SK-N-SH (cell line): Measurements from ENCODE around the gene UMODL1. TPM values are rescaled to one million over a fixed set of nuclear protein-coding genes. Genes with fewer than 3 reads are reported as not detected.

Source experiments
- CTCF ChIA-PET: fragments of 300-600, 350-600 bp; formaldehyde crosslinking; extraction: SDS; loops from one replicate; lab custom pipeline; 2021; lab: Yijun Ruan, JAX
- POLR2A ChIA-PET: fragments of 350-600 bp; sonication (Branson Sonifier 250); formaldehyde crosslinking; extraction: SDS; loops from one replicate; lab custom pipeline; 2020; ENCODE audit warnings: antibody characterized with exemption, inconsistent platforms; lab: Yijun Ruan, JAX
- DNase-seq: peaks from one replicate; pipeline ENCODE4 v3.0.0; 2012
- H2AFZ ChIP-seq: fragments of 200-600 bp; sonication (generic); 2 replicates; pipeline ENCODE4 v1.8.1; 2016; ENCODE audit warnings: antibody characterized with exemption, mild to moderate bottlenecking, low read depth
- H3F3A ChIP-seq: fragments of 200-600 bp; sonication (generic); replicated peaks from 2 replicates; pipeline ENCODE3; 2016; ENCODE audit warnings: antibody characterized with exemption, mild to moderate bottlenecking; ENCODE audit not compliant: insufficient read depth
- H3K27ac ChIP-seq, 2 experiments: fragments of 200-500 bp in 1 of 2; fragments of 200-600 bp in 1 of 2; sonication (Bioruptor generic) in 1 of 2; sonication (generic), shearing (Covaris generic) in 1 of 2; 2 replicates each; pipeline versions ENCODE4 v1.5.1 to v1.6.1; 2014 to 2016; ENCODE audit warnings: low read depth in 2 of 2, inconsistent platforms in 1 of 2, low read length in 1 of 2, mild to moderate bottlenecking in 1 of 2, mixed read lengths in 1 of 2
- H3K27me3 ChIP-seq: fragments of 200-600 bp; sonication (generic), shearing (Covaris generic); 2 replicates; pipeline ENCODE4 v1.6.1; 2016; ENCODE audit warnings: mixed run types; ENCODE audit not compliant: insufficient read depth
- H3K36me3 ChIP-seq, 2 experiments: fragments of 200-500 bp in 1 of 2; fragments of 200-600 bp in 1 of 2; sonication (Bioruptor generic) in 1 of 2; sonication (generic) in 1 of 2; replicated peaks in 1 of 2; 2 replicates each; pipeline versions ENCODE3 to v1.5.1; 2014 to 2016; ENCODE audit warnings: low read length in 1 of 2, mild to moderate bottlenecking in 1 of 2; ENCODE audit not compliant: insufficient read depth in 2 of 2, control insufficient read depth in 1 of 2
- H3K4me1 ChIP-seq, 2 experiments: fragments of 200-500 bp in 1 of 2; fragments of 200-600 bp in 1 of 2; sonication (Bioruptor generic) in 1 of 2; sonication (generic), shearing (Covaris generic) in 1 of 2; 2 replicates each; pipeline versions ENCODE4 v1.5.1 to v1.6.1; 2014 to 2016; ENCODE audit warnings: low read depth in 1 of 2, low read length in 1 of 2, mixed run types in 1 of 2; ENCODE audit not compliant: insufficient read depth in 2 of 2, control insufficient read depth in 1 of 2
- H3K4me2 ChIP-seq: fragments of 200-600 bp; sonication (generic), shearing (Covaris generic); 2 replicates; pipeline ENCODE4 v1.6.1; 2017; ENCODE audit warnings: mixed run types
- H3K4me3 ChIP-seq, 2 experiments: fragments of 200-500 bp in 1 of 2; fragments of 200-600 bp in 1 of 2; sonication (Bioruptor generic) in 1 of 2; sonication (generic), shearing (Covaris generic) in 1 of 2; 2 replicates each; pipeline versions ENCODE4 v1.5.1 to v1.8.1; 2014 to 2016; ENCODE audit warnings: low read depth in 2 of 2, inconsistent platforms in 1 of 2, low read length in 1 of 2, mild to moderate bottlenecking in 1 of 2, mixed read lengths in 1 of 2, moderate library complexity in 1 of 2
- H3K79me2 ChIP-seq: fragments of 200-600 bp; sonication (generic); 2 replicates; pipeline ENCODE4 v1.8.1; 2017; ENCODE audit warnings: mild to moderate bottlenecking; ENCODE audit not compliant: insufficient read depth
- H3K9ac ChIP-seq: fragments of 200-600 bp; sonication (generic); 2 replicates; pipeline ENCODE4 v1.6.1; 2017; ENCODE audit warnings: mixed run types
- H3K9me2 ChIP-seq: fragments of 200-600 bp; sonication (generic); 2 replicates; pipeline ENCODE4 v1.6.1; 2017; ENCODE audit warnings: mixed run types
- H3K9me3 ChIP-seq: fragments of 200-600 bp; sonication (generic); 2 replicates; pipeline ENCODE4 v1.6.1; 2017; ENCODE audit warnings: mixed run types, mild to moderate bottlenecking, moderate library complexity
- H4K20me1 ChIP-seq: fragments of 200-600 bp; sonication (generic); 2 replicates; pipeline ENCODE4 v1.6.1; 2017; ENCODE audit warnings: mild to moderate bottlenecking, mixed run types; ENCODE audit not compliant: insufficient read depth
- ELF1 ChIP-seq: IDR thresholded peaks from 2 replicates; pipeline ENCODE4 v1.4.0; 2012
- EP300 ChIP-seq, 2 experiments: IDR thresholded peaks; 2 replicates each; pipeline versions ENCODE4 v1.4.0 to v1.6.1; 2012; ENCODE audit warnings: borderline replicate concordance in 1 of 2, low read depth in 1 of 2, low read length in 1 of 2
- FOXM1 ChIP-seq: IDR thresholded peaks from 2 replicates; pipeline ENCODE4 v1.4.0; 2012; ENCODE audit warnings: low read depth, mild to moderate bottlenecking
- MAX ChIP-seq: IDR thresholded peaks from 2 replicates; pipeline ENCODE4 v1.4.0; 2012; ENCODE audit warnings: low read depth
- MEF2A ChIP-seq: IDR thresholded peaks from 2 replicates; pipeline ENCODE4 v1.4.0; 2012; ENCODE audit warnings: low read depth, borderline replicate concordance
- NRF1 ChIP-seq: IDR thresholded peaks from 2 replicates; pipeline ENCODE4 v1.6.1; 2012; ENCODE audit warnings: low read depth, mild to moderate bottlenecking, low read length
- RAD21 ChIP-seq: IDR thresholded peaks from 2 replicates; pipeline ENCODE4 v1.6.1; 2012; ENCODE audit warnings: mild to moderate bottlenecking, low read length
- TAF1 ChIP-seq: IDR thresholded peaks from 2 replicates; pipeline ENCODE4 v1.6.1; 2012; ENCODE audit warnings: low read depth, mild to moderate bottlenecking, low read length, moderate library complexity, borderline replicate concordance
- USF2 ChIP-seq: fragments of 150-350 bp; IDR thresholded peaks from 2 replicates; pipeline ENCODE4 v1.6.1; 2017; ENCODE audit warnings: antibody characterized with exemption, low read length, low read depth, borderline replicate concordance
- WGBS: methylation state at CpG from one replicate; pipeline ENCODE4 v1.1.6; 2017; ENCODE audit warnings: low lambda C conversion rate; 5-methylcytosine and 5-hydroxymethylcytosine counted together
- polyA plus RNA-seq, 3 experiments: library from polyadenylated mRNA; depleted of rRNA; stranded (reverse); fragments of >200 nt; gene quantifications; 2 replicates each; pipeline ENCODE4 v1.2.3, GENCODE V29; 2012
- TF ChIP-seq, protein P1 (sequence below): fragments of 200-600 bp; sonication (generic); IDR thresholded peaks from 2 replicates; pipeline ENCODE4 v1.6.1; 2017; ENCODE audit warnings: antibody characterized with exemption, mild to moderate bottlenecking, moderate library complexity
- TF ChIP-seq, protein P2 (sequence below): IDR thresholded peaks from 2 replicates; pipeline ENCODE4 v1.6.1; 2012; ENCODE audit warnings: mild to moderate bottlenecking, low read depth, low read length, moderate library complexity

UMODL1 gene
- polyA plus RNA-seq, 1 of the 3 experiments (the other 2 are of a cell fraction), result not detected

GRCh38 chr21:42121794-42122193 lies 50.7 kb downstream of the UMODL1 start:
- Histone ChIP-seq H3K27ac (no peak overlapping the region), H2AFZ (no peak overlapping the region), H3K36me3 (no peaks in the 10 kb centered on the region), H3K4me3 (no peak overlapping the region), H3K27me3 (peaks cover 19% of the 10 kb centered on the region), H3K9ac (no peak overlapping the region), H3K79me2 (no peaks in the 10 kb centered on the region), H4K20me1 (no peaks in the 10 kb centered on the region)
- ChIA-PET CTCF (interaction anchor here (0.8 to 1.7 kb wide), 3 partner anchors 10 to 306 kb away, joined by 4 to 5 read pairs (median 5); no protein-coding TSS in a partner anchor), POLR2A (no interaction called here)
- TF ChIP-seq, protein P1, sequence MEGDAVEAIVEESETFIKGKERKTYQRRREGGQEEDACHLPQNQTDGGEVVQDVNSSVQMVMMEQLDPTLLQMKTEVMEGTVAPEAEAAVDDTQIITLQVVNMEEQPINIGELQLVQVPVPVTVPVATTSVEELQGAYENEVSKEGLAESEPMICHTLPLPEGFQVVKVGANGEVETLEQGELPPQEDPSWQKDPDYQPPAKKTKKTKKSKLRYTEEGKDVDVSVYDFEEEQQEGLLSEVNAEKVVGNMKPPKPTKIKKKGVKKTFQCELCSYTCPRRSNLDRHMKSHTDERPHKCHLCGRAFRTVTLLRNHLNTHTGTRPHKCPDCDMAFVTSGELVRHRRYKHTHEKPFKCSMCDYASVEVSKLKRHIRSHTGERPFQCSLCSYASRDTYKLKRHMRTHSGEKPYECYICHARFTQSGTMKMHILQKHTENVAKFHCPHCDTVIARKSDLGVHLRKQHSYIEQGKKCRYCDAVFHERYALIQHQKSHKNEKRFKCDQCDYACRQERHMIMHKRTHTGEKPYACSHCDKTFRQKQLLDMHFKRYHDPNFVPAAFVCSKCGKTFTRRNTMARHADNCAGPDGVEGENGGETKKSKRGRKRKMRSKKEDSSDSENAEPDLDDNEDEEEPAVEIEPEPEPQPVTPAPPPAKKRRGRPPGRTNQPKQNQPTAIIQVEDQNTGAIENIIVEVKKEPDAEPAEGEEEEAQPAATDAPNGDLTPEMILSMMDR, result no peak
- no peak for TF ChIP-seq TAF1
- no peak for TF ChIP-seq MEF2A
- no peak for TF ChIP-seq NRF1
- no peak for TF ChIP-seq FOXM1
- TF ChIP-seq RAD21, result no peak
- TF ChIP-seq EP300 (IDR thresholded peaks at IDR 0.05; ENCODE audit: borderline replicate concordance in 1 of 2, low read depth in 1 of 2, low read length in 1 of 2), result no peak
- no peak for TF ChIP-seq USF2
- TF ChIP-seq, protein P2, sequence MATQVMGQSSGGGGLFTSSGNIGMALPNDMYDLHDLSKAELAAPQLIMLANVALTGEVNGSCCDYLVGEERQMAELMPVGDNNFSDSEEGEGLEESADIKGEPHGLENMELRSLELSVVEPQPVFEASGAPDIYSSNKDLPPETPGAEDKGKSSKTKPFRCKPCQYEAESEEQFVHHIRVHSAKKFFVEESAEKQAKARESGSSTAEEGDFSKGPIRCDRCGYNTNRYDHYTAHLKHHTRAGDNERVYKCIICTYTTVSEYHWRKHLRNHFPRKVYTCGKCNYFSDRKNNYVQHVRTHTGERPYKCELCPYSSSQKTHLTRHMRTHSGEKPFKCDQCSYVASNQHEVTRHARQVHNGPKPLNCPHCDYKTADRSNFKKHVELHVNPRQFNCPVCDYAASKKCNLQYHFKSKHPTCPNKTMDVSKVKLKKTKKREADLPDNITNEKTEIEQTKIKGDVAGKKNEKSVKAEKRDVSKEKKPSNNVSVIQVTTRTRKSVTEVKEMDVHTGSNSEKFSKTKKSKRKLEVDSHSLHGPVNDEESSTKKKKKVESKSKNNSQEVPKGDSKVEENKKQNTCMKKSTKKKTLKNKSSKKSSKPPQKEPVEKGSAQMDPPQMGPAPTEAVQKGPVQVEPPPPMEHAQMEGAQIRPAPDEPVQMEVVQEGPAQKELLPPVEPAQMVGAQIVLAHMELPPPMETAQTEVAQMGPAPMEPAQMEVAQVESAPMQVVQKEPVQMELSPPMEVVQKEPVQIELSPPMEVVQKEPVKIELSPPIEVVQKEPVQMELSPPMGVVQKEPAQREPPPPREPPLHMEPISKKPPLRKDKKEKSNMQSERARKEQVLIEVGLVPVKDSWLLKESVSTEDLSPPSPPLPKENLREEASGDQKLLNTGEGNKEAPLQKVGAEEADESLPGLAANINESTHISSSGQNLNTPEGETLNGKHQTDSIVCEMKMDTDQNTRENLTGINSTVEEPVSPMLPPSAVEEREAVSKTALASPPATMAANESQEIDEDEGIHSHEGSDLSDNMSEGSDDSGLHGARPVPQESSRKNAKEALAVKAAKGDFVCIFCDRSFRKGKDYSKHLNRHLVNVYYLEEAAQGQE, result no peak
- no peak for TF ChIP-seq MAX
- no peak for TF ChIP-seq ELF1
- TF ChIP-seq, all 33 proteins: peak for 0
- Histone ChIP-seq H3F3A (peaks cover 10% of the 10 kb centered on the region), H3K4me2 (no peak overlapping the region), H3K9me3 (no peaks in the 10 kb centered on the region), H3K4me1 (peaks cover 0 to 23% of the 10 kb centered on the region in 2 experiments; a peak in 1 of 4 replicates), H3K9me2 (no peaks in the 10 kb centered on the region)
- no peak for DNase-seq
- WGBS, result 63% methylated on average over 4 of the region's 4 CpGs
